Large intestine (tissue), 3 donors: Measurements from ENCODE around the gene FOXB2. TPM values are rescaled to one million over a fixed set of nuclear protein-coding genes. Genes with fewer than 3 reads are reported as not detected.
A peak's percentile ranks its signal among the peaks of the same experiment; 100 is the strongest.

Experiments
- DNase-seq, 2 donors: peaks; one replicate each; pipeline versions ENCODE4 v3.0.0 to v3.0.0-alpha.2; 2013
- H3K27ac ChIP-seq: one replicate; pipeline ENCODE4 v1.5.1; 2013; ENCODE audit warnings: low read length
- H3K27me3 ChIP-seq: 2 replicates; pipeline ENCODE4 v1.6.1; 2013; ENCODE audit warnings: low read length; ENCODE audit not compliant: control insufficient read depth, insufficient read depth
- H3K36me3 ChIP-seq: 2 replicates; pipeline ENCODE4 v1.6.1; 2013; ENCODE audit warnings: low read length; ENCODE audit not compliant: control insufficient read depth, insufficient read depth
- H3K4me1 ChIP-seq: one replicate; pipeline ENCODE4 v1.6.1; 2013; ENCODE audit warnings: low read length; ENCODE audit not compliant: control insufficient read depth, insufficient read depth
- H3K4me3 ChIP-seq: one replicate; pipeline ENCODE4 v1.5.1; 2013; ENCODE audit warnings: low read length
- H3K9me3 ChIP-seq: one replicate; pipeline ENCODE4 v1.6.1; 2013; ENCODE audit warnings: mild to moderate bottlenecking, low read depth, low read length, moderate library complexity; ENCODE audit not compliant: control insufficient read depth
- WGBS: methylation state at CpG from one replicate; pipeline ENCODE4 v1.1.5; 2013; ENCODE audit warnings: low lambda C conversion rate; ENCODE audit not compliant: insufficient coverage; 5-methylcytosine and 5-hydroxymethylcytosine counted together
- polyA plus RNA-seq: library from polyadenylated mRNA; unstranded; fragments of 120-200 nt; gene quantifications from one replicate; pipeline ENCODE4 v1.2.1, GENCODE V29; 2013

Gene FOXB2
- polyA plus RNA-seq, 1 donor = not detected

GRCh38 chr9:77015327-77016048 is 4.0 kb upstream of the FOXB2 start:
- no peak overlapping the region for H3K4me3 ChIP-seq
- DNase-seq = no peak

GRCh38 chr9:77016121-77016525 is 3.3 kb upstream of the FOXB2 start:
- WGBS = no CpG with 5 or more reads among the region's 37 CpGs
- Histone ChIP-seq H3K4me1 (peaks cover 7% of the 10 kb centered on the region), H3K27ac (no peak overlapping the region), H3K27me3 (peaks cover 95% of the 10 kb centered on the region), H3K36me3 (no peaks in the 10 kb centered on the region), H3K4me3 (no peak overlapping the region), H3K9me3 (peaks cover 32% of the 10 kb centered on the region)
- peak in 1 of 2 donors; percentile 9 for DNase-seq

More at GRCh38 chr9:77015327-77016048, 4.0 kb upstream of the FOXB2 start:
- Histone ChIP-seq H3K9me3 (peaks cover 31% of the 10 kb centered on the region), H3K27ac (no peak overlapping the region), H3K27me3 (peaks cover 95% of the 10 kb centered on the region), H3K36me3 (no peaks in the 10 kb centered on the region), H3K4me1 (peaks cover 7% of the 10 kb centered on the region)
- WGBS = no CpG with 5 or more reads among the region's 31 CpGs

- no CpG with 5 or more reads among the region's 47 CpGs for WGBS
- Histone ChIP-seq H3K36me3 (no peaks in the 10 kb centered on the region), H3K4me3 (no peak overlapping the region), H3K27ac (no peak overlapping the region), H3K4me1 (peaks cover 7% of the 10 kb centered on the region), H3K27me3 (peaks cover 97% of the 10 kb centered on the region), H3K9me3 (peaks cover 32% of the 10 kb centered on the region)
- DNase-seq = no peak
Measured at GRCh38 chr9:77016526-77017504, 2.6 kb upstream of the FOXB2 start.

- Histone ChIP-seq H3K27ac (no peak overlapping the region), H3K27me3 (peaks cover 97% of the 10 kb centered on the region), H3K4me3 (no peak overlapping the region), H3K9me3 (peaks cover 28% of the 10 kb centered on the region), H3K36me3 (no peaks in the 10 kb centered on the region), H3K4me1 (peaks cover 5% of the 10 kb centered on the region)
- WGBS = 0% methylated on average over 2 of the region's 5 CpGs
- DNase-seq = no peak
Measured at GRCh38 chr9:77017505-77017894, 2.0 kb upstream of the FOXB2 start.

GRCh38 chr9:77018058-77018968 is 1.1 kb upstream of the FOXB2 start:
- peaks cover 97% of the 10 kb centered on the region for H3K27me3 ChIP-seq
- H3K4me3 ChIP-seq = no peak overlapping the region
- no peak overlapping the region for H3K27ac ChIP-seq
- WGBS = 17% methylated on average over 1 of the region's 64 CpGs
- peak in 1 of 2 donors; percentile 7 for DNase-seq
- H3K36me3 ChIP-seq = no peaks in the 10 kb centered on the region
- peaks cover 34% of the 10 kb centered on the region for H3K9me3 ChIP-seq
- H3K4me1 ChIP-seq = peaks cover 5% of the 10 kb centered on the region

- Histone ChIP-seq H3K27me3 (peaks cover 97% of the 10 kb centered on the region), H3K4me3 (no peak overlapping the region), H3K4me1 (peaks cover 5% of the 10 kb centered on the region), H3K9me3 (peaks cover 32% of the 10 kb centered on the region), H3K36me3 (no peaks in the 10 kb centered on the region), H3K27ac (no peak overlapping the region)
- WGBS = no CpG with 5 or more reads among the region's 12 CpGs
- no peak for DNase-seq
Measured at GRCh38 chr9:77018969-77019235, 553 bp upstream of the FOXB2 start.

GRCh38 chr9:77019926-77020412 is 514 bp downstream of the FOXB2 start:
- peaks cover 5% of the 10 kb centered on the region for H3K4me1 ChIP-seq
- DNase-seq = no peak
- no CpG with 5 or more reads among the region's 58 CpGs for WGBS
- H3K9me3 ChIP-seq = peaks cover 27% of the 10 kb centered on the region
- no peaks in the 10 kb centered on the region for H3K36me3 ChIP-seq
- H3K4me3 ChIP-seq = no peak overlapping the region
- H3K27ac ChIP-seq = no peak overlapping the region
- H3K27me3 ChIP-seq = peaks cover 97% of the 10 kb centered on the region

- Histone ChIP-seq H3K4me1 (peaks cover 5% of the 10 kb centered on the region), H3K27me3 (peaks cover 97% of the 10 kb centered on the region), H3K4me3 (no peak overlapping the region), H3K9me3 (peaks cover 26% of the 10 kb centered on the region), H3K36me3 (no peaks in the 10 kb centered on the region), H3K27ac (no peak overlapping the region)
- DNase-seq = peak in 1 of 2 donors; percentile 14
- 0% methylated on average over 1 of the region's 75 CpGs for WGBS
Measured at GRCh38 chr9:77020413-77021290, 1.2 kb downstream of the FOXB2 start.

GRCh38 chr9:77021291-77021894 is 1.9 kb downstream of the FOXB2 start:
- Histone ChIP-seq H3K27me3 (peaks cover 95% of the 10 kb centered on the region), H3K4me3 (no peak overlapping the region), H3K9me3 (peaks cover 19% of the 10 kb centered on the region), H3K27ac (no peak overlapping the region), H3K4me1 (peaks cover 5% of the 10 kb centered on the region), H3K36me3 (no peaks in the 10 kb centered on the region)
- peak in 1 of 2 donors; percentile 18 for DNase-seq
- WGBS = 4% methylated on average over 4 of the region's 22 CpGs
